Activated T-cell treated with anti-CD3 and anti-CD28 coated beads for 4 hours (primary cell): Measurements from ENCODE around the gene VASH1.
"Not testable (repeated sequence)": the region's sequence is repeated elsewhere in the genome, so short reads cannot be mapped to it uniquely, and the experiment has no call there.

Source experiments
- DNase-seq: peaks from one replicate; pipeline ENCODE4 v3.0.0-alpha.2; 2020

VASH1 gene

DNA sequence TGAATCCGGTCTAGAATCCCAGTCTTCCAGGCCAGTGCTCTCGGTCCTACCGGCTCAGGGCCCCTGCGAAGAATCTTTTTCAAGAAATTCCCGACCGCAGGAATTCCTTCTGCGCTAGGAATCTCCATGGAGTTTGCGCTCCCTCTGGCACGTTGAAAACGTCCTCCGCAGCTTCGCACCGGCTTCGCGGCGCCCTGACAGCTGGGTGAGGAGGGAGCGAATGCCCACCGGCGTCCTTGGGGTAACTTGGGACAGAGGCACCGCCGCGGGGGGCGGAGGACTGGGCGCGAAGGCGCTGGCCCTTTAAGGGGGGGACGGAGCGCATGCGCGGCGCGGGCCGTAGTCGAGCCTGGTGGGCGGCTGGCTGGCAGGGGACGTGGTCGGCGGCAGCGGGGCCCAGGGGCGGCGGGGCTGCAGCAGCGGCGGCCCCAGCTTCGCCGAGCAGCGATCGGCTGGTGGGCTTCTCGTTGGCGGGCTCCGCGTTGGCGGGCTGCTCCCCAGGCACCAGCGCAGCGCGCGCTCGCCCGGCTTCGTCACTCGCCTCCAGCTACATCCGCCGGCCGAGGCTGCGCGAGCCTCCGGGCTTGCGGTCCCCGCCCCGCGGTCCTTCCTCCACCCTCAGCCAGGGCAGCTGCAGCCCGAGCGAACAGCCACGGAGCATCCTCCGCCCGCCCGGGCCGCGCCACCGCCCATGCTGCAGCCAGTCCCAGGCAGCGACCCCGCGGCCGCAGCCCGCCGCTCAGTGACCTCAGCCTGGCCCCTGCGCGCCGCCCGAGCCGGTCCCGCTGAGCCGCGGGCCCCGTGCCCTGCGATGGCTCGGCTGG, at the start of gene VASH1:
TSS of gene VASH1 (plus strand) at position 333 of the 824 bp plus-strand sequence. CDS start 1,354 bp downstream, outside the sequence.
- DNase-seq, result peak; percentile 20

- DNase-seq, result no peak
Observed at GRCh38 chr14:76713121-76713520, 48.1 kb upstream of the VASH1 start.

DNA sequence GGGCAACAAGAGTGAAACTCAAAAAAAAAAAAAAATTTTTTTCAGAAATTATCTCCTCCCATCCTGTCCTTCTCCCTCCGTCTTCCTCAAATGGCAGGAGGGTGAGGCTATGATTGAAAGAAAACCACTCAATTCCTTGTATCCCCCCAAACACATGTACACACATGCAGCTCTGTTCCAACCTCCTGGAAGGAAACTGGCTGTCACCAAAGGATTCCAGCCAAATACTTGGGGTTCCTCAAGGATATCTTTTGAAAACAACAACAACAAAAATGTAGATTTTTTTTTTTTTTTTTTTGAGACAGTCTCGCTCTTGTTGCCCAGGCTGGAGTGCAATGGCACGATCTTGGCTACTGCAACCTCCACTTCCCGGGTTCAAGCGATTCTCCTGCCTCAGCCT, 46.8 kb upstream of the VASH1 start:
- DNase-seq, result no peak

DNA sequence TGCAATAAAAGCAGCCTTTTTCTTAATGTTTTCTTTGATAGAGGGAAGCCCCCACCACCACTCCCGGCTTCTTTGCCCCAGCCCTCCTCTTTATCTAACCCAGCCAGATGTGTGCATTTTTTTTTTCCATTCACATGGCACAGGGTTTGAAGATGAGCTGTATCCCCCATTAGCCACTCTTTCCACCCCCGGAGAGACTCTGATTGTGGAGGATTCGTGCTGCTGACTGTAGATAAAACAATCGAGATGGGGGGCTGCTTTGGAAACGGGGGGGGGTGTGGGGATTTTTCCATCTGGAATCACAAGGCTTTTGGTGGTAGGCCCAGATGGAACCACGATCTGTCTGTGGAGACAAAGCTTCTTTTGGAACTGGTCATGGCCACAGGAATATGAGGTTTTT, 46.2 kb upstream of the VASH1 start:
- no peak for DNase-seq

- DNase-seq, result no peak
Observed at GRCh38 chr14:76715511-76716081, 45.7 kb upstream of the VASH1 start.

GRCh38 chr14:76716285-76716684, 45.0 kb upstream of the VASH1 start:
- DNase-seq, result no peak

- no peak for DNase-seq
Observed at GRCh38 chr14:76717508-76718290, 43.6 kb upstream of the VASH1 start.

DNA sequence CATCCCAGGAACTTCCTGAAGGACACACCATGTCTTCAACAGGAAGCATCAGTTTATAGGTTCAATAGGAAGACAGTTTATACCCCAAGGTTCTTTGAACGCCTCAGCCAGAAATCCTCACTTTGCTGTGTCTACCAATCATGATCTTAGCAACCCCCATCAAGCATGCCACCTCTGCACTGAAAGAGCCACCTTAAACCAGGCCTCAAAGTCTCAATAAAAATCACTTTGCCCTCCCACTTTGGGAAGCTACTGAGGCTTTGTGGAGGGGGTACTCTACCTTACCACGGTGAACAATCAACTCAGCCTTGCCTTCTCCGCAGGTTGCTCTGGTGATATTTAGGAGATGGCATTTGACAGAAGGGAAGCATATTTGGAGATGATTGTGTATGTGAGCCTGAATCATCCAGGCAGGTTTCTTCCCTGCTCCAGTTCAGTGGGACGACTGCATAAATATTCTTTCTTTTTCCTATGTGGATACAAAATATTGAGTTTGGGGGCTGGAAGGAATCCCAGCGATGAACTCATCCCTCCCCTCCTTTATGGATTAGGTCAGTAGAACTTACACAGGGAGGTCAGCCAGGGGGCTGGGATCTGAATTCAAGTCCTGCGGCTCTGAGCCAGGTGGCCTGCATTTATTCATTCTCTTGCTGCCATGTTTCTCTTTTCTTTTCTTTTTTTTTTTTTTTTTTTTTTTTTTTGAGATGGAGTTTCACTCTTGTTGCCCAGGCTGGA, 42.8 kb upstream of the VASH1 start:
- DNase-seq, result no peak

GRCh38 chr14:76719666-76720065, 41.6 kb upstream of the VASH1 start:
- no peak for DNase-seq

GRCh38 chr14:76720382-76720813, 40.9 kb upstream of the VASH1 start:
- no peak for DNase-seq

- not testable (repeated sequence) for DNase-seq
Observed at GRCh38 chr14:76721506-76721905, 39.8 kb upstream of the VASH1 start.

- DNase-seq, result no peak
Observed at GRCh38 chr14:76724651-76725550, 36.4 kb upstream of the VASH1 start.

DNA sequence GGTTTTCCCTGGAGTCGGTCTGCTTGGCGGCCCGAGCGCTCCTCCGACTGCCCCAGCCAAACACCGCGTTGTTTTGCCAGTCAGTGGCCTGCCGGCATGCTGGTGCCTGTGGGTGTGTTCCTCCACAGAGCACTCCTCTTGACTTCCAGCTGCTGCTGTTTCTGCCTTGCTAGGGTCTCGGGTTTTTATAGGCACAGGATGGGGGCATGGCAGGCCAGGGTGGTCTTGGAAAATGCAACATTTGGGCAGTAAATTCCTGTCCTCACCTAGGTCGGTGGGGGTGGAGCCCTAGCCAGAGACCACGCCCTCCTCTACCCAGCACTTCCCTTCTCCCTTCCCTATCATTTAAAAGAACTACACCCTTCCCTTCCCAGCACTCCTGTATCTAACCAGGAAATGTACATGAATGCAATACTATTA, 34.7 kb upstream of the VASH1 start:
- no peak for DNase-seq

- DNase-seq, result no peak
Observed at GRCh38 chr14:76727384-76727783, 33.9 kb upstream of the VASH1 start.

GRCh38 chr14:76727901-76728300, 33.4 kb upstream of the VASH1 start:
- DNase-seq, result no peak

GRCh38 chr14:76729258-76729657, 32.0 kb upstream of the VASH1 start:
- DNase-seq, result no peak

DNA sequence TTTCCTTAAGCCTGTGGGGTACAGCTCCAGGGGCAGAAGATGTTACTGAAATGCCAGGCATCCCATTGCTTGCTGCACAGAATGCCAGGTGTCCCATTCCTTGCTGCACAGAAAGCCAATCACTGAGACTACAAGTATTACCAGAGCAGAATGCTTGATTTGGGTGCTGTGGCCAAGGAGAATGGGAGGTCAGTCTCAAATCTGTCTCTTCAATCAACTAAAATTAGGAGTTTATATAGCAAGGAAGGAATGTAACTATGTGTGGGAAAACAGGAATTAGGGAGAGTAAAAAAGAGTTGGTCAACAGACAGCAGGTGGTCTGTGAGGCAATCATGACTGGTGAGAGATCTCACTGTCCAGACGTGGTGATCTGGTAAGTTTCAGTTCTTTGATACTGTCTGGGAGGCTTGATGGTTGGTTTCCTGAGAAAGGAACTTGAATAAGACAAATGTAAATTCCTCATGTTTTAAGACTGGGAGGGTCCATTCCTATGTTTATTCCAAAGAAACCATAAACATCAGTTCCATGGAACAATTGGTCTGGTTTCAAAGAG, 31.2 kb upstream of the VASH1 start:
- DNase-seq, result no peak

- not testable (repeated sequence) for DNase-seq
Observed at GRCh38 chr14:76734501-76734900, 26.8 kb upstream of the VASH1 start.

DNA sequence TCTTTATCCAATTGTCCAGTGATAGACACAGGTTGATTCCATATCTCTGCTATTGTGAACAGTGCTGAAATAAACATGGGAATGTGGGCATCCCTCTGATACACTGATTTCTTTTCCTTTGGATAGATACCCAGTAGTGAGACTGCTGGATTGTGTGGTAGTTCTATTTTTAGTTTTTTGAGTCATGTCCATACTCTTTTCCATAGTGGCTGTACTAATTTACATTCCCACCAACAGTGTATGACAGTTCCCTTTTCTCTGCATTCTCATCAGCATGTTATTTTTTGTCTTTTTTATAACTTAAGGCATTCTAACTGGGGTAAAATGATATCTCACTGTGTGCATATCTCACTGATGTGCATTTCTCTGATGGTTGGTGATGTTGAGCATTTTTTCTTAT, 24.8 kb upstream of the VASH1 start:
- DNase-seq, result no peak

- DNase-seq, result no peak
Observed at GRCh38 chr14:76741074-76741473, 20.2 kb upstream of the VASH1 start.

- DNase-seq, result no peak
Observed at GRCh38 chr14:76742185-76742584, 19.1 kb upstream of the VASH1 start.

GRCh38 chr14:76742966-76743365, 18.3 kb upstream of the VASH1 start:
- no peak for DNase-seq
